H1 (cell line): ENCODE data around the gene PLP2. TPM values are rescaled to one million over a fixed set of nuclear protein-coding genes. Genes with fewer than 3 reads are reported as not detected.

ENCODE experiments used
- CTCF ChIA-PET: fragments of 300-600 bp; sonication (Branson Sonifier 250); formaldehyde crosslinking; loops from one replicate; lab custom pipeline; 2021; ENCODE audit not compliant: partially characterized antibody; lab: Charles Lee
- POLR2A ChIA-PET: fragments of 300-600 bp; sonication (Branson Sonifier 250); formaldehyde crosslinking; loops from one replicate; lab custom pipeline; 2021; ENCODE audit warnings: inconsistent platforms; ENCODE audit not compliant: partially characterized antibody; lab: Charles Lee
- DNase-seq, 2 experiments: peaks; one replicate each; pipeline versions ENCODE4 v3.0.0 to v3.0.0-alpha.2; 2010 to 2022; ENCODE audit warnings: low spot score in 2 of 2, low read depth in 1 of 2, mixed read lengths in 1 of 2
- FAIRE-seq: peaks from 2 replicates; lab custom pipeline; 2011; peaks lifted over from hg19 to GRCh38; lab: Jason Lieb, UNC
- H2AFZ ChIP-seq: 2 replicates; pipeline ENCODE4 v1.8.1; 2012; ENCODE audit warnings: low read length, inconsistent platforms
- H2AK5ac ChIP-seq: 2 replicates; pipeline ENCODE4 v1.6.1; 2013; ENCODE audit warnings: low read depth, low read length
- H2BK120ac ChIP-seq: replicated peaks from 2 replicates; pipeline ENCODE3; 2013; ENCODE audit warnings: low read depth, low read length, inconsistent platforms
- H2BK12ac ChIP-seq: 2 replicates; pipeline ENCODE4 v1.6.1; 2013; ENCODE audit warnings: low read depth, low read length
- H2BK15ac ChIP-seq: 2 replicates; pipeline ENCODE4 v1.6.1; 2013; ENCODE audit warnings: low read length
- H2BK20ac ChIP-seq: 2 replicates; pipeline ENCODE4 v1.6.1; 2013; ENCODE audit warnings: low read length
- H2BK5ac ChIP-seq: 2 replicates; pipeline ENCODE4 v1.6.1; 2013; ENCODE audit warnings: low read depth, low read length
- H3K14ac ChIP-seq: 2 replicates; pipeline ENCODE4 v1.6.1; 2013; ENCODE audit warnings: inconsistent platforms; ENCODE audit not compliant: insufficient read length
- H3K18ac ChIP-seq: 2 replicates; pipeline ENCODE4 v1.6.1; 2013; ENCODE audit warnings: low read length; ENCODE audit errors: extremely low read depth
- H3K23ac ChIP-seq: 2 replicates; pipeline ENCODE4 v1.6.1; 2013; ENCODE audit warnings: inconsistent platforms; ENCODE audit not compliant: insufficient read length
- H3K23me2 ChIP-seq: 2 replicates; pipeline ENCODE4 v1.6.1; 2013; ENCODE audit warnings: low read depth, low read length
- H3K27ac ChIP-seq: 2 replicates; pipeline ENCODE4 v1.6.1; 2011; ENCODE audit warnings: low read depth, low read length, inconsistent platforms
- H3K27me3 ChIP-seq, 4 experiments: replicated peaks in 1 of 4; 1 replicate in 1 of 4; 2 replicates in 3 of 4; pipeline versions ENCODE4 v1.6.1 to v1.8.1; 2011 to 2013; ENCODE audit warnings: low read length in 3 of 4, mild to moderate bottlenecking in 3 of 4, inconsistent platforms in 2 of 4, mixed read lengths in 2 of 4, moderate library complexity in 1 of 4; ENCODE audit not compliant: control insufficient read depth in 3 of 4, insufficient read depth in 3 of 4; ENCODE audit errors: extremely low read depth in 1 of 4
- H3K36me3 ChIP-seq, 4 experiments: 2 replicates each; pipeline versions ENCODE4 v1.6.1 to v1.8.1; 2011 to 2013; ENCODE audit warnings: mild to moderate bottlenecking in 4 of 4, low read length in 3 of 4, moderate library complexity in 2 of 4, control low read depth in 1 of 4, inconsistent platforms in 1 of 4; ENCODE audit not compliant: insufficient read depth in 4 of 4, control insufficient read depth in 2 of 4
- H3K4ac ChIP-seq: replicated peaks from 2 replicates; pipeline ENCODE3; 2013; ENCODE audit warnings: low read length, low read depth, mixed read lengths, inconsistent platforms; ENCODE audit not compliant: insufficient read length
- H3K4me1 ChIP-seq, 4 experiments: replicated peaks in 1 of 4; 1 replicate in 1 of 4; 2 replicates in 3 of 4; pipeline versions ENCODE4 v1.6.1 to v1.8.1; 2011 to 2013; ENCODE audit warnings: low read length in 3 of 4, inconsistent platforms in 2 of 4, mixed read lengths in 1 of 4; ENCODE audit not compliant: insufficient read depth in 4 of 4, control insufficient read depth in 3 of 4
- H3K4me2 ChIP-seq, 2 experiments: 2 replicates each; pipeline versions ENCODE4 v1.6.1 to v1.8.1; 2011 to 2013; ENCODE audit warnings: low read depth in 2 of 2, low read length in 2 of 2, control low read depth in 1 of 2, inconsistent platforms in 1 of 2, mild to moderate bottlenecking in 1 of 2; ENCODE audit not compliant: insufficient read depth in 1 of 2
- H3K4me3 ChIP-seq, 4 experiments: fragments of 200-600, 300-600 bp in 1 of 4; sonication (generic), shearing (Covaris generic), sonication (Bioruptor Twin) in 1 of 4; 2 replicates each; pipeline versions ENCODE4 v1.5.1 to v1.8.1; 2011 to 2016; ENCODE audit warnings: low read length in 4 of 4, low read depth in 3 of 4, control low read depth in 2 of 4, inconsistent platforms in 2 of 4, mild to moderate bottlenecking in 2 of 4, mixed read lengths in 1 of 4, moderate library complexity in 1 of 4; ENCODE audit not compliant: insufficient read depth in 2 of 4; ENCODE audit errors: extremely low read depth in 1 of 4
- H3K56ac ChIP-seq: replicated peaks from 2 replicates; pipeline ENCODE3; 2013; ENCODE audit warnings: low read depth, mild to moderate bottlenecking, mixed read lengths, low read length, inconsistent platforms; ENCODE audit not compliant: insufficient read length
- H3K79me1 ChIP-seq: 2 replicates; pipeline ENCODE4 v1.6.1; 2013; ENCODE audit warnings: low read depth, low read length, control low read depth
- H3K79me2 ChIP-seq, 2 experiments: 2 replicates each; pipeline versions ENCODE4 v1.6.1 to v1.8.1; 2012 to 2013; ENCODE audit warnings: low read length in 2 of 2, mild to moderate bottlenecking in 2 of 2, inconsistent platforms in 1 of 2; ENCODE audit not compliant: insufficient read depth in 2 of 2, control insufficient read depth in 1 of 2
- H3K9ac ChIP-seq, 4 experiments: replicated peaks in 1 of 4; 1 replicate in 1 of 4; 2 replicates in 3 of 4; pipeline versions ENCODE4 v1.6.1 to v1.8.1; 2011 to 2013; ENCODE audit warnings: low read depth in 3 of 4, low read length in 3 of 4, control low read depth in 2 of 4, mild to moderate bottlenecking in 2 of 4, moderate library complexity in 2 of 4, inconsistent platforms in 1 of 4; ENCODE audit errors: extremely low read depth in 1 of 4
- H3K9me3 ChIP-seq, 2 experiments: 2 replicates each; pipeline versions ENCODE4 v1.6.1 to v1.8.1; 2012 to 2013; ENCODE audit warnings: mild to moderate bottlenecking in 2 of 2, moderate library complexity in 2 of 2, control low read depth in 1 of 2, inconsistent platforms in 1 of 2, low read depth in 1 of 2, low read length in 1 of 2, mixed read lengths in 1 of 2; ENCODE audit not compliant: insufficient read depth in 2 of 2
- H4K20me1 ChIP-seq, 2 experiments: replicated peaks in 1 of 2; 2 replicates each; pipeline versions ENCODE3 to v1.8.1; 2011 to 2013; ENCODE audit warnings: inconsistent platforms in 2 of 2, low read length in 2 of 2, mild to moderate bottlenecking in 1 of 2; ENCODE audit not compliant: insufficient read depth in 2 of 2, control insufficient read depth in 1 of 2
- H4K5ac ChIP-seq: 2 replicates; pipeline ENCODE4 v1.6.1; 2013; ENCODE audit warnings: low read length, low read depth, mixed read lengths, inconsistent platforms; ENCODE audit not compliant: insufficient read length
- H4K8ac ChIP-seq: 2 replicates; pipeline ENCODE4 v1.8.0; 2013; ENCODE audit warnings: mild to moderate bottlenecking, moderate library complexity, low read length, inconsistent platforms; ENCODE audit not compliant: insufficient read depth; ENCODE audit errors: extremely low read depth
- H4K91ac ChIP-seq: replicated peaks from 2 replicates; pipeline ENCODE3; 2013; ENCODE audit warnings: low read length, mixed read lengths, inconsistent platforms; ENCODE audit not compliant: insufficient read length
- ATF2 ChIP-seq: IDR thresholded peaks from 2 replicates; pipeline ENCODE4 v1.6.1; 2012; ENCODE audit warnings: low read length, inconsistent platforms
- BCL11A ChIP-seq, 2 experiments: IDR thresholded peaks; one replicate each; pipeline ENCODE4 v1.6.1; 2011; ENCODE audit warnings: low read depth in 2 of 2, low read length in 2 of 2, mild to moderate bottlenecking in 2 of 2
- CTCF ChIP-seq, 3 experiments: IDR thresholded peaks; 1 replicate in 2 of 3; 2 replicates in 1 of 3; pipeline versions ENCODE4 v1.5.1 to v1.6.1; 2011; ENCODE audit warnings: low read length in 3 of 3, mild to moderate bottlenecking in 3 of 3, inconsistent platforms in 2 of 3, low read depth in 1 of 3, moderate library complexity in 1 of 3; ENCODE audit not compliant: insufficient read depth in 1 of 3; ENCODE audit errors: control extremely low read depth in 1 of 3
- GABPA ChIP-seq: IDR thresholded peaks from 2 replicates; pipeline ENCODE4 v1.6.1; 2011; ENCODE audit warnings: mild to moderate bottlenecking, low read length, moderate library complexity, borderline replicate concordance; ENCODE audit not compliant: insufficient read depth
- JUN ChIP-seq: IDR thresholded peaks from 2 replicates; pipeline ENCODE4 v1.6.1; 2011; ENCODE audit warnings: low read depth, mild to moderate bottlenecking, improper control_type of control experiment, low read length
- JUND ChIP-seq: IDR thresholded peaks from 2 replicates; pipeline ENCODE4 v1.6.1; 2011; ENCODE audit warnings: mild to moderate bottlenecking, improper control_type of control experiment, low read length
- KDM1A ChIP-seq: fragments of 200-600, 300-600 bp; sonication (generic); IDR thresholded peaks from 2 replicates; pipeline ENCODE4 v1.7.1; 2016; ENCODE audit warnings: mild to moderate bottlenecking, low read length, borderline replicate concordance
- NANOG ChIP-seq: IDR thresholded peaks from 2 replicates; pipeline ENCODE4 v1.6.1; 2011; ENCODE audit warnings: low read length, low read depth, mild to moderate bottlenecking, inconsistent platforms; ENCODE audit not compliant: insufficient read depth, poor library complexity, severe bottlenecking
- WGBS, 2 experiments: shearing (Covaris generic) in 1 of 2; methylation state at CpG; one replicate each; pipeline versions ENCODE4 v1.1.6 to v1.1.7; 2013 to 2015; ENCODE audit warnings: low lambda C conversion rate in 2 of 2, mixed read lengths in 2 of 2, inconsistent platforms in 1 of 2, low coverage in 1 of 2, missing lambda C conversion rate in 1 of 2; ENCODE audit not compliant: insufficient replicate concordance in 2 of 2, insufficient coverage in 1 of 2, insufficient read length in 1 of 2; ENCODE audit errors: extremely low coverage in 1 of 2, missing lambda C conversion rate in 1 of 2; 5-methylcytosine and 5-hydroxymethylcytosine counted together
- polyA plus RNA-seq, 7 experiments: library from polyadenylated mRNA; depleted of rRNA in 3 of 7; stranded (reverse) in 5 of 7; unstranded in 2 of 7; fragments of >200 nt in 5 of 7; fragments of 200-250 nt in 2 of 7; gene quantifications; 1 replicate in 5 of 7; 2 replicates in 1 of 7; 4 replicates in 1 of 7; pipeline versions ENCODE4 v1.2.1 to v1.2.3, GENCODE V29; 2011 to 2013; ENCODE audit warnings: missing spikeins in 2 of 7, mixed read lengths in 2 of 7
- total RNA-seq: library from RNA; stranded (reverse); fragmentation: NEBNext Ultra II Directional; extraction: Animal tissue kit (Norgen Biotek cat#: 25700); gene quantifications from 2 replicates; pipeline ENCODE4 v1.2.1, GENCODE V29; 2021

PLP2 gene
- total and polyA plus RNA-seq, 2 of the 8 experiments (the other 6 are each of a cell fraction or from before 2014, with no cell fraction given), result 10.3 to 23.4 TPM

GRCh38 chrX:49204017-49204416, 32.3 kb downstream of the PLP2 start:
- Histone ChIP-seq H3K23ac (no peak overlapping the region), H4K91ac (no peak overlapping the region), H2BK5ac (no peak overlapping the region), H3K56ac (no peak overlapping the region), H2AFZ (no peak overlapping the region), H3K4me1 (peaks cover 0 to 7% (median 3%) of the 10 kb centered on the region in 4 experiments; a peak in 5 of 7 replicates), H2BK20ac (no peak overlapping the region), H3K79me1 (no peaks in the 10 kb centered on the region), H3K9ac (no peak overlapping the region), H2AK5ac (no peak overlapping the region), H3K27me3 (no peaks in the 10 kb centered on the region), H3K27ac (no peak overlapping the region), H3K23me2 (peaks cover 5% of the 10 kb centered on the region; the same call in 1 of the 2 replicates), H3K36me3 (no peaks in the 10 kb centered on the region), H2BK12ac (no peak overlapping the region), H3K4ac (no peak overlapping the region), H3K4me3 (no peak overlapping the region), H4K5ac (no peak overlapping the region), H3K79me2 (no peaks in the 10 kb centered on the region), H4K20me1 (no peaks in the 10 kb centered on the region), H4K8ac (no peak overlapping the region), H2BK120ac (no peak overlapping the region), H2BK15ac (no peak overlapping the region), H3K18ac (no peak overlapping the region), H3K9me3 (no peaks in the 10 kb centered on the region), H3K4me2 (no peak overlapping the region), H3K14ac (no peak overlapping the region)
- TF ChIP-seq KDM1A (no peak), BCL11A (IDR thresholded peaks at IDR 0.05; ENCODE audit: low read depth in 2 of 2, low read length in 2 of 2) (no peak), JUND (no peak), JUN (no peak), CTCF (IDR thresholded peaks at IDR 0.05; ENCODE audit: control extremely low read depth in 1 of 3, insufficient read depth in 1 of 3, low read depth in 1 of 3, low read length in 3 of 3) (no peak), GABPA (no peak), NANOG (no peak), ATF2 (no peak)
- ChIA-PET POLR2A (no interaction called here), CTCF (interaction anchor here (0.6 kb wide), 1 partner anchor 263 kb away, joined by 3 read pairs; no protein-coding TSS in a partner anchor)
- no peak for FAIRE-seq
- DNase-seq, result no peak
- WGBS, 2 experiments, result 83% methylated on average over 6 of the region's 6 CpGs; no CpG with 5 or more reads in 1 of the 2 experiments
